GM21737 (cell line): ENCODE measurements around the gene CINP.
"Not testable (repeated sequence)": the region's sequence is repeated elsewhere in the genome, so short reads cannot be mapped to it uniquely, and the experiment has no call there.

Source experiments
- ATAC-seq: cut with Tn5 transposase; IDR thresholded peaks from one replicate; pipeline ENCODE4 v1.9.1; 2021; ENCODE audit warnings: mild to moderate bottlenecking, moderate library complexity; ENCODE audit not compliant: unreplicated experiment

CINP gene

GRCh38 chr14:102356280-102356679 lies 6.4 kb downstream of the CINP start:
- no peak for ATAC-seq

GRCh38 chr14:102353126-102353619 lies 9.5 kb downstream of the CINP start:
- ATAC-seq: no peak

GRCh38 chr14:102352213-102352612 lies 10.5 kb downstream of the CINP start:
- ATAC-seq: no peak

GRCh38 chr14:102351593-102351992 lies 11.1 kb downstream of the CINP start:
- ATAC-seq: not testable (repeated sequence)

GRCh38 chr14:102351023-102351422 lies 11.7 kb downstream of the CINP start:
- ATAC-seq: no peak

GRCh38 chr14:102348376-102348775 lies 14.3 kb downstream of the CINP start:
- no peak for ATAC-seq

- ATAC-seq: no peak
These were observed 16.0 kb downstream of the CINP start for GRCh38 chr14:102346645-102347044.

- no peak for ATAC-seq
These were observed 17.5 kb downstream of the CINP start for GRCh38 chr14:102345232-102345631.

GRCh38 chr14:102344485-102344884 lies 18.2 kb downstream of the CINP start:
- ATAC-seq: no peak

GRCh38 chr14:102344084-102344483 lies 18.6 kb downstream of the CINP start:
- ATAC-seq: no peak

- ATAC-seq: no peak
These were observed 20.5 kb downstream of the CINP start for GRCh38 chr14:102342238-102342637.

- no peak for ATAC-seq
These were observed 21.1 kb downstream of the CINP start for GRCh38 chr14:102341566-102341965.

- no peak for ATAC-seq
These were observed 24.0 kb downstream of the CINP start for GRCh38 chr14:102338724-102339123.

GRCh38 chr14:102335163-102335562 lies 27.5 kb downstream of the CINP start:
- no peak for ATAC-seq

- no peak for ATAC-seq
These were observed 28.6 kb downstream of the CINP start for GRCh38 chr14:102333795-102334705.

- ATAC-seq: no peak
These were observed 29.3 kb downstream of the CINP start for GRCh38 chr14:102333390-102333789.

GRCh38 chr14:102330806-102331205 lies 31.9 kb downstream of the CINP start:
- ATAC-seq: no peak

- ATAC-seq: not testable (repeated sequence)
These were observed 33.3 kb downstream of the CINP start for GRCh38 chr14:102329381-102329780.

- ATAC-seq: no peak
These were observed 36.1 kb downstream of the CINP start for GRCh38 chr14:102326583-102326982.

GRCh38 chr14:102325791-102326345 lies 36.8 kb downstream of the CINP start:
- ATAC-seq: no peak

- ATAC-seq: no peak
These were observed 39.6 kb downstream of the CINP start for GRCh38 chr14:102323102-102323501.
